ENCODE data around the gene PARD6B. TPM values are rescaled to one million over a fixed set of nuclear protein-coding genes. Genes with fewer than 3 reads are reported as not detected.

The PARD6B gene
- total RNA-seq, 1 donor from 2014 or later, result 12.4 TPM

DNA sequence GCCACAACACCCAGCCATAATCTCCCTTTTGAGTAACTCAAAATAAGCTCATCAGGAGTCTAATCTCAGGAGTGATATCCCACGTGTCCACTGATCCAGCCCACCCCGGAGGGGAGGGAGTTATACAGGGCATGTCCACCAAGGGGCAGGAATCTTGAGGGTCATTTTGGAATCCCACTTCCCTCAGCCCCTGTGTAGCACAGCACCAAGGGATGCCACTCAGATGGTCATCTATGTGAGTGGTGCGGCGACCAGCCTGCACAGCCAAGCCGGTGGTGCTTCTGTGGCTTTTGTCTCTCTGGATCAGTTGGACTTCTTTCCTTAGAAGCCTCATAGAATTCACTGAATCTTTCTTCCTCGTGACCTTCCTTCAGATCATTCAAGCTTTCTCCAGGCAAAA is 52.5 kb downstream of the PARD6B start:
- Histone ChIP-seq H3K4me3 (ENCODE audit: low read depth, low read length) (no peak overlapping the region), H3K27me3 (ENCODE audit: control insufficient read depth, insufficient read depth, low read length) (no peaks in the 10 kb centered on the region), H3K36me3 (ENCODE audit: control insufficient read depth, insufficient read depth, low read length) (no peaks in the 10 kb centered on the region)
- TF ChIP-seq CTCF (IDR thresholded peaks at IDR 0.05; ENCODE audit: insufficient read depth, low read length, severe bottlenecking), result no peak
- FAIRE-seq (no peak), DNase-seq (ENCODE audit: low read depth) (no peak)

GRCh38 chr20:50784464-50784863 is 53.1 kb downstream of the PARD6B start:
- H3K36me3 ChIP-seq (ENCODE audit: control insufficient read depth, insufficient read depth, low read length), result no peaks in the 10 kb centered on the region
- no peak for DNase-seq (ENCODE audit: low read depth)
- no peaks in the 10 kb centered on the region for H3K27me3 ChIP-seq (ENCODE audit: control insufficient read depth, insufficient read depth, low read length)
- no peak for FAIRE-seq
- TF ChIP-seq CTCF (IDR thresholded peaks at IDR 0.05; ENCODE audit: insufficient read depth, low read length, severe bottlenecking), result no peak
- H3K4me3 ChIP-seq (ENCODE audit: low read depth, low read length), result no peak overlapping the region

DNA sequence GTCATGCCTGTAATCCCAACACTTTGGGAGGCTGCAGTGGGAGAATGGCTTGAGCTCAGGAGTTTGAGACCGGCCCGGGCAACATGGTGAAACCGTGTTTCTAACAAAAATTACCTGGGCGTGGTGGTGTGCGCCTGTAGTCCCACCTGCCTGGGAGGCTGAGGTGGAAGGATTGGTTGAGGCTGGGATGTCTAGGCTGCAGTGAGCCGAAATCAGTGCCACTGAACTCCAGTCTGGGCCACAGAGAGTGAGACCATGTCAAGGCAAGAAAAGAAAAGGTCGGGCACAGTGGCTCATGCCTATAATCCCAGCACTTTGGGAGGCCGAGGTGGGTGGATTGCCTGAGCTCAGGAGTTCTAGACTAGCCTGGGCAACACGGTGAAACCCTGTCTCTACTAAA is 55.3 kb downstream of the PARD6B start:
- Histone ChIP-seq H3K27me3 (ENCODE audit: control insufficient read depth, insufficient read depth, low read length) (no peaks in the 10 kb centered on the region), H3K4me3 (ENCODE audit: low read depth, low read length) (no peak overlapping the region), H3K36me3 (ENCODE audit: control insufficient read depth, insufficient read depth, low read length) (no peaks in the 10 kb centered on the region)
- DNase-seq (ENCODE audit: low read depth) (no peak), FAIRE-seq (no peak)
- no peak for TF ChIP-seq CTCF (IDR thresholded peaks at IDR 0.05; ENCODE audit: insufficient read depth, low read length, severe bottlenecking)

DNA sequence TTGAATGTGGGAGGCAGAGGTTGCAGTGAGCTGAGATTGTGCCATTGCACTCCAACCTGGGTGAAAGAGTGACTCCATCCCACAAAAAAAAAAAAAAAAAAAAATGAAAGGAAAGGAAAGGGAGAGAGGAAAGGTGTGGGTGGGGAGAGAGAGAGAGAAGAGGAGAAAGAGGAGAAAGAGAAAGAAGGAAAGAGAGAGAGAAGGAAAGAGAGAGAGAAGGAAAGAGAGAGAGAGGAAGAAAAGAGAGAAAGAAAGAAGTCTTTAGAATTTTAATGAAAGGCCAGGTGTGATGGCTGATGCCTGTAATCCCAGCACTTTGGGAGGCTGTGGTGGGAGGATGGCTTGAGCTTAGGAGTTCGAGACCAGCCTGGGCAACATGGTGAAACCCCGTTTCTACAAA is 55.8 kb downstream of the PARD6B start:
- Histone ChIP-seq H3K36me3 (ENCODE audit: control insufficient read depth, insufficient read depth, low read length) (no peaks in the 10 kb centered on the region), H3K27me3 (ENCODE audit: control insufficient read depth, insufficient read depth, low read length) (no peaks in the 10 kb centered on the region), H3K4me3 (ENCODE audit: low read depth, low read length) (no peak overlapping the region)
- FAIRE-seq (no peak), DNase-seq (ENCODE audit: low read depth) (no peak)
- TF ChIP-seq CTCF (IDR thresholded peaks at IDR 0.05; ENCODE audit: insufficient read depth, low read length, severe bottlenecking), result no peak

DNA sequence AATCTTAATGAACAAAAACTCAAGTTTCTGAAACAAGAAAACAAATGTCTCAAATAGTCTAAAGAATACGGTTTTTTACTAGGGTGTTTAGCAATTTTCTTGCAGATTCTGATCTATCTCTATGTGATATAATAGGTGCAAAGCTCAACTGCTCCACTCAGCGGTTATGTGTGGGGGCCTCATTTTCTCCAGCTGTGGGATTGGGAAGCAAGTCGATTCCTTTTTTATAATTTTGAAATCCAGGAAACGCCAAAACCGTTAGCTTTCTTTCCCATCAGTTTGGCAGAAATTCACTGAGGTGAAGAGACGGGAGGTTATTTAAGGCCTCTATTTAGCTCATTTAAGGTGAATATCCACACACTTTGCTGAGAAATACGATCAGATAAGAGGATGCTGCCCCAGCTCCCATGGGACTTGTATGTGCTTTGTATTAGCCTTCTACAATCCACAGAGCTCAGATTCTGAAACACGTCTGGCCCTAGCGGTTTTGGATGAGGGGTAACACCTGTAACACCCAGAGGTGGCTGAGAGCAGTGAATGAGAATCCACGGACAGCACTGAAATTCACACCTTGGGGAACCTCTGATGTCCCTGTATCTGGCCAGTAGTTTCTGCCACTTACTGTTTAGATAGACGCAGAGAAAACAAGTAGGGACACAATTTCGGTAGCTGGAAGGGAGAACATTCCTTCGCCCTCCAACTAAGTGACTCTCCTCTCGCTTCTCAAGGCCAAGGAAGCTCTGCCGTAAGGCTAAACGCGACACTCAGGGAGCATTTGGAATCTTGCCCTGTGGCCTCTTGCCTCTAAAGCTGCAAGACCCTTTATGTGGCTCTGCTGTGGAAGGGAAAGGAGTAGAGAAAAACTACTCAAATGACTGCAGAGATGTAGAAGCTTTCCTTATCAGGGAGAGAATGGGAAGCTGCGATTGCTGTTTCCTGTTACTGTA is 56.9 kb downstream of the PARD6B start:
- Histone ChIP-seq H3K4me3 (ENCODE audit: low read depth, low read length) (no peak overlapping the region), H3K27me3 (ENCODE audit: control insufficient read depth, insufficient read depth, low read length) (no peaks in the 10 kb centered on the region), H3K36me3 (ENCODE audit: control insufficient read depth, insufficient read depth, low read length) (no peaks in the 10 kb centered on the region)
- FAIRE-seq (no peak), DNase-seq (ENCODE audit: low read depth) (peak; percentile 54)
- peak; percentile 56 for TF ChIP-seq CTCF (IDR thresholded peaks at IDR 0.05; ENCODE audit: insufficient read depth, low read length, severe bottlenecking)

All from bronchial epithelial cell (primary cell).